Skeletal muscle satellite cell (primary cell): ENCODE measurements around the gene TMPRSS2.

Experiments used
- H3K27me3 ChIP-seq: 2 replicates; pipeline ENCODE4 v1.7.0; 2013; ENCODE audit warnings: low read length; ENCODE audit not compliant: control insufficient read depth, insufficient read depth
- H3K36me3 ChIP-seq: 2 replicates; pipeline ENCODE4 v1.7.0; 2013; ENCODE audit warnings: mild to moderate bottlenecking, control low read depth, low read length; ENCODE audit not compliant: insufficient read depth
- H3K4me1 ChIP-seq: 2 replicates; pipeline ENCODE4 v1.7.0; 2013; ENCODE audit warnings: low read length; ENCODE audit not compliant: control insufficient read depth, insufficient read depth
- H3K4me2 ChIP-seq: 2 replicates; pipeline ENCODE4 v1.7.0; 2013; ENCODE audit warnings: mild to moderate bottlenecking, low read length
- H3K4me3 ChIP-seq: 2 replicates; pipeline ENCODE4 v1.7.0; 2013; ENCODE audit warnings: low read length
- H3K9ac ChIP-seq: 2 replicates; pipeline ENCODE4 v1.7.0; 2013; ENCODE audit warnings: mild to moderate bottlenecking, low read depth, low read length, moderate library complexity
- H3K9me3 ChIP-seq: replicated peaks from 2 replicates; pipeline ENCODE4 v1.7.0; 2013; ENCODE audit warnings: mild to moderate bottlenecking, control low read depth, low read length

Gene TMPRSS2

GRCh38 chr21:41494242-41494641 lies 13.7 kb downstream of the TMPRSS2 start:
- H3K36me3 ChIP-seq: no peaks in the 10 kb centered on the region
- no peak overlapping the region for H3K9ac ChIP-seq
- no peaks in the 10 kb centered on the region for H3K9me3 ChIP-seq
- peaks cover 15% of the 10 kb centered on the region for H3K27me3 ChIP-seq
- no peaks in the 10 kb centered on the region for H3K4me1 ChIP-seq
- no peak overlapping the region for H3K4me2 ChIP-seq
- no peak overlapping the region for H3K4me3 ChIP-seq

- Histone ChIP-seq H3K27me3 (peaks cover 3% of the 10 kb centered on the region), H3K4me3 (no peak overlapping the region), H3K4me2 (no peak overlapping the region), H3K9me3 (no peaks in the 10 kb centered on the region), H3K4me1 (peaks cover 5% of the 10 kb centered on the region), H3K9ac (no peak overlapping the region), H3K36me3 (no peaks in the 10 kb centered on the region)
These were observed 16.5 kb downstream of the TMPRSS2 start for GRCh38 chr21:41491412-41491811.

- no peak overlapping the region for H3K4me2 ChIP-seq
- no peaks in the 10 kb centered on the region for H3K9me3 ChIP-seq
- H3K4me3 ChIP-seq: no peak overlapping the region
- no peak overlapping the region for H3K9ac ChIP-seq
- no peaks in the 10 kb centered on the region for H3K36me3 ChIP-seq
- no peaks in the 10 kb centered on the region for H3K27me3 ChIP-seq
- peaks cover 8% of the 10 kb centered on the region for H3K4me1 ChIP-seq
These were observed 17.6 kb downstream of the TMPRSS2 start for GRCh38 chr21:41490330-41490729.

- Histone ChIP-seq H3K4me2 (no peak overlapping the region), H3K9ac (no peak overlapping the region), H3K9me3 (no peaks in the 10 kb centered on the region), H3K4me3 (no peak overlapping the region), H3K27me3 (no peaks in the 10 kb centered on the region), H3K36me3 (no peaks in the 10 kb centered on the region), H3K4me1 (peaks cover 8% of the 10 kb centered on the region)
These were observed 18.6 kb downstream of the TMPRSS2 start for GRCh38 chr21:41489329-41489728.

- no peak overlapping the region for H3K9ac ChIP-seq
- H3K4me3 ChIP-seq: no peak overlapping the region
- H3K4me2 ChIP-seq: no peak overlapping the region
- no peaks in the 10 kb centered on the region for H3K36me3 ChIP-seq
- no peaks in the 10 kb centered on the region for H3K27me3 ChIP-seq
- no peaks in the 10 kb centered on the region for H3K9me3 ChIP-seq
- peaks cover 8% of the 10 kb centered on the region for H3K4me1 ChIP-seq
These were observed 19.9 kb downstream of the TMPRSS2 start for GRCh38 chr21:41488080-41488479.

GRCh38 chr21:41487082-41487481 lies 20.9 kb downstream of the TMPRSS2 start:
- Histone ChIP-seq H3K36me3 (no peaks in the 10 kb centered on the region), H3K9ac (no peak overlapping the region), H3K4me3 (no peak overlapping the region), H3K9me3 (no peaks in the 10 kb centered on the region), H3K27me3 (peaks cover 4% of the 10 kb centered on the region), H3K4me2 (no peak overlapping the region), H3K4me1 (peaks cover 8% of the 10 kb centered on the region)

GRCh38 chr21:41483973-41484372 lies 24.0 kb downstream of the TMPRSS2 start:
- H3K9me3 ChIP-seq: no peaks in the 10 kb centered on the region
- peaks cover 8% of the 10 kb centered on the region for H3K4me1 ChIP-seq
- H3K27me3 ChIP-seq: peaks cover 7% of the 10 kb centered on the region
- no peak overlapping the region for H3K9ac ChIP-seq
- H3K4me2 ChIP-seq: no peak overlapping the region
- no peak overlapping the region for H3K4me3 ChIP-seq
- H3K36me3 ChIP-seq: no peaks in the 10 kb centered on the region

- H3K4me3 ChIP-seq: no peak overlapping the region
- no peaks in the 10 kb centered on the region for H3K36me3 ChIP-seq
- no peak overlapping the region for H3K9ac ChIP-seq
- no peak overlapping the region for H3K4me2 ChIP-seq
- H3K27me3 ChIP-seq: peaks cover 10% of the 10 kb centered on the region
- no peaks in the 10 kb centered on the region for H3K9me3 ChIP-seq
- H3K4me1 ChIP-seq: peaks cover 8% of the 10 kb centered on the region
These were observed 24.5 kb downstream of the TMPRSS2 start for GRCh38 chr21:41483415-41483814.

GRCh38 chr21:41482980-41483379 lies 25.0 kb downstream of the TMPRSS2 start:
- Histone ChIP-seq H3K9ac (no peak overlapping the region), H3K9me3 (no peaks in the 10 kb centered on the region), H3K4me1 (peaks cover 8% of the 10 kb centered on the region), H3K36me3 (no peaks in the 10 kb centered on the region), H3K4me2 (no peak overlapping the region), H3K4me3 (no peak overlapping the region), H3K27me3 (peaks cover 12% of the 10 kb centered on the region)

- Histone ChIP-seq H3K27me3 (peaks cover 18% of the 10 kb centered on the region), H3K9ac (no peak overlapping the region), H3K4me2 (no peak overlapping the region), H3K9me3 (no peaks in the 10 kb centered on the region), H3K4me3 (no peak overlapping the region), H3K4me1 (peaks cover 11% of the 10 kb centered on the region), H3K36me3 (no peaks in the 10 kb centered on the region)
These were observed 25.7 kb downstream of the TMPRSS2 start for GRCh38 chr21:41482301-41482700.

- no peaks in the 10 kb centered on the region for H3K9me3 ChIP-seq
- no peak overlapping the region for H3K9ac ChIP-seq
- peaks cover 6% of the 10 kb centered on the region for H3K4me1 ChIP-seq
- no peaks in the 10 kb centered on the region for H3K36me3 ChIP-seq
- H3K4me3 ChIP-seq: no peak overlapping the region
- peaks cover 25% of the 10 kb centered on the region for H3K27me3 ChIP-seq
- no peak overlapping the region for H3K4me2 ChIP-seq
These were observed 26.8 kb downstream of the TMPRSS2 start for GRCh38 chr21:41481191-41481590.

GRCh38 chr21:41480086-41480690 lies 27.8 kb downstream of the TMPRSS2 start:
- Histone ChIP-seq H3K9me3 (no peaks in the 10 kb centered on the region), H3K4me3 (no peak overlapping the region), H3K4me1 (peaks cover 3% of the 10 kb centered on the region), H3K36me3 (no peaks in the 10 kb centered on the region), H3K27me3 (peaks cover 26% of the 10 kb centered on the region), H3K9ac (no peak overlapping the region), H3K4me2 (no peak overlapping the region)
